ENCODE results near the gene GLIPR1.

DNA sequence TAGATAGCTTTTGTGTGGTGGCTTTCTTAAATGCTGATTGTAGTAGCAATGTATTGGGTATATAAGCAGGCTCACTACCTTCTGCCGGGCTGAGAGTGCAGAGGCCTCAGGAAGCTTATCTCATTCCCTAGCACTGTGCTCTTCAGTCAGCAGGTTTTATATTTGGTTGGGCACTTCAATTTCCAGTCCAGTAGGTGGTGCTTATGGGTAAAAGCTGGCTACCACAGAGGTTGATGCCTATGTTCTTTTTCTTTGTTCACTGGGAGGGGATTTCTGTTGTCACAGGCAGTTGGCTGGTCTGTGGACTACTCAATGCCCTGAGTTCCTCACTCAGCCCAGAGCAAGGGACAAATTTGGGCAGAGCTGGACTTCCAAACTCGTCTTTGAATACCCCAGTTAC, 43.0 kb upstream of the GLIPR1 start:
- TF ChIP-seq POLR2AphosphoS5 (IDR thresholded peaks at IDR 0.05; ENCODE audit: borderline replicate concordance, low read depth, low read length) (no peak), EZH2 (IDR thresholded peaks at IDR 0.05) (no peak)
